ENCODE data around the gene DLGAP3.

DLGAP3 gene

DNA sequence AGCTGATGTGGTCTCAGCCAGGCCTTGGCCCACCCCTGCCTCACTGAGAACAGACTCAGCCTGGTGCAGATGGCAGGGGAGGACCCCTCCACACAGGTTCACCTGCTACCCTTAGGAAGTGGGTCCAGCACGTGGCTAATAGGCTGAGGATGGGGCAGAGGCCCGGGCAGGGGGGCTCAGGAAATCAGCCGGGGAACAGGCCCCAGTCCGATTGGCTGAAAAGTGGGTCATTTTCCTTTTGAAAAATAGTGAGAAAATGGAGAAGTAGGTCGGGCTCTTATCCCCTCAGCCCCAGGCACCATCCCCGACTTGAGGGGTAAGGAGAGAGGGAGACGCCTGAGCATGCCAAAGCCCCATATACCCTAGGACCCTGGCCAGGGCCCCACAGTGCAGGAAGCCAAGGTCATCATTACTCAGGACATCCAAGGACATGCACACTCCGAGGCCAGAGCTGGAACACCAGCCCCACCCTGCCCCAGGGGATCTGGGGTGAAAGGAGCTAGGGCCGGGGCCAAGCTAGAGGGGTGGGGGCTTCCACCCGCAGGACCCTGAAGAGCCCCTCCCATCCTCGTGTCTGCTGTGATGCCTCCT, 11.0 kb downstream of the DLGAP3 start:
- no peaks in the 10 kb centered on the region for H3K4me1 ChIP-seq
- H3K36me3 ChIP-seq: no peaks in the 10 kb centered on the region
- H3K27me3 ChIP-seq: no peaks in the 10 kb centered on the region
- H3K4me3 ChIP-seq (ENCODE audit: low read depth, low read length): no peak overlapping the region
- TF ChIP-seq CTCF (IDR thresholded peaks at IDR 0.05; ENCODE audit: low read depth, low read length): no peak
- no peak for DNase-seq
- H3K9me3 ChIP-seq: no peaks in the 10 kb centered on the region

- no peak for DNase-seq
- no peaks in the 10 kb centered on the region for H3K9me3 ChIP-seq
- TF ChIP-seq CTCF (IDR thresholded peaks at IDR 0.05; ENCODE audit: low read depth, low read length): no peak
- H3K4me3 ChIP-seq (ENCODE audit: low read depth, low read length): no peak overlapping the region
- H3K4me1 ChIP-seq: no peaks in the 10 kb centered on the region
- no peaks in the 10 kb centered on the region for H3K36me3 ChIP-seq
- no peaks in the 10 kb centered on the region for H3K27me3 ChIP-seq
Measured at GRCh38 chr1:34917017-34917416, 12.4 kb downstream of the DLGAP3 start.

DNA sequence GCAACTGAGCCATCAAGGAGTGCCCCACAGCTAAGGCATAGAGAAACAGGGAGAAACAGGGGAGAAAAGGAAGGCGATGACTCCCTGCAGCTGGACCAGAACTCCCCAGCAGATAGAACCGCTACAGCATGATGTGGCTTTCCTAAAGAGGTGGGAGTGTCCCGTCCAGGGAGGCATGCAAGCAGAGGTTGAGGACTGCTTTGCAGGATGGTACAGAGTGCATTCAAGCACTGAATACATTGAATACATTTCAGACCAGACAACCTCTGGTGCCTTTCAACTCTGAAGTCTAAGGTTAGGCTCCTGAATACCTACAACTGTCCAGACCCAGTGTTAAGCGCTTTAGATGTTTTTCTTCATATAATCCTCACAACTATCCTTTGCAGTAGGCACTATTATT, 13.3 kb downstream of the DLGAP3 start:
- Histone ChIP-seq H3K9me3 (no peaks in the 10 kb centered on the region), H3K36me3 (no peaks in the 10 kb centered on the region), H3K4me1 (no peaks in the 10 kb centered on the region), H3K4me3 (ENCODE audit: low read depth, low read length) (no peak overlapping the region), H3K27me3 (no peaks in the 10 kb centered on the region)
- DNase-seq: no peak
- TF ChIP-seq CTCF (IDR thresholded peaks at IDR 0.05; ENCODE audit: low read depth, low read length): no peak

DNA sequence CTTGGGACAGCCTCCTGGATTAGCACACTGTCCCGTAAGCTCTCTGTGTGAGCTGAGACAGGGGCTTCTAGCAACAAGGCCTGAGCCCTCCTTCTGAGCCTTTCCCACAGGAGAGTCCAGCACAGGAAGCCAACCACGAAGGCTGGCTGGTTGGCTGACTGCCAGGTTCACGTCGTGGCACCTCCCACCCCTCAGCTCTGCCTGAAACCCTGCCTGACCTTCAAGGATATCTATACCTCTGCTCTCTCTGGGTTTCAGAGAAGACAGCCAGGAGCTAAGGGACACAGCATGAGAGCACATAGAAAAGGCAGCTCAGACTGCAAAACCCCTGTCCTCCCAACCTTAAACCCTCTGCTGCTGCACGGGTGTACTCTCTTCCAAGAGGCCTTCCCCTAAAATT, 13.9 kb downstream of the DLGAP3 start:
- peak; percentile 51 for DNase-seq
- Histone ChIP-seq H3K9me3 (no peaks in the 10 kb centered on the region), H3K27me3 (no peaks in the 10 kb centered on the region), H3K4me1 (no peaks in the 10 kb centered on the region), H3K4me3 (ENCODE audit: low read depth, low read length) (no peak overlapping the region), H3K36me3 (no peaks in the 10 kb centered on the region)
- TF ChIP-seq CTCF (IDR thresholded peaks at IDR 0.05; ENCODE audit: low read depth, low read length): no peak

DNA sequence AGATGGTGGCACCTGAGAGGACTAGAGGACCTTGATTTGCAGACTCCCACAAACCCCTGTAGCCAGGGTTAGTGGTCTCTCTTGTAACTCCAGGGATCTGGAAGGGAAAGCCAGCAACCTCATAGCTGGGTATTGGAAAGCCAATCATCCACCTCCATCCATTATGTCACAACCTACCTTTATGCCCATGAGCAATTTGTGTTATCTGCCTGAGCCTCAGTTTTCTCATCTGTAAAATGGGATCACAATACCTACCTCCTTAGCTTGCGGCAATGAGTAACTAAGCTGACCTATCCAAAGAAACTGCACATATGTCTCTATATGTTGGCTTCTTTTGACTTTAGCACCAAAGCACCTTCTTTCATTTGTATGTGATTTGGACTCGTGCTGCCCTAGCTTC, 14.5 kb downstream of the DLGAP3 start:
- Histone ChIP-seq H3K9me3 (no peaks in the 10 kb centered on the region), H3K4me1 (no peaks in the 10 kb centered on the region), H3K36me3 (no peaks in the 10 kb centered on the region), H3K27me3 (no peaks in the 10 kb centered on the region), H3K4me3 (ENCODE audit: low read depth, low read length) (no peak overlapping the region)
- TF ChIP-seq CTCF (IDR thresholded peaks at IDR 0.05; ENCODE audit: low read depth, low read length): no peak
- no peak for DNase-seq

- TF ChIP-seq CTCF (IDR thresholded peaks at IDR 0.05; ENCODE audit: low read depth, low read length): no peak
- DNase-seq: no peak
- H3K27me3 ChIP-seq: no peaks in the 10 kb centered on the region
Measured at GRCh38 chr1:34911465-34911864, 18.0 kb downstream of the DLGAP3 start.

More at GRCh38 chr1:34911465-34911864, 18.0 kb downstream of the DLGAP3 start:
- Histone ChIP-seq H3K4me3 (ENCODE audit: low read depth, low read length) (no peak overlapping the region), H3K9me3 (no peaks in the 10 kb centered on the region), H3K4me1 (no peaks in the 10 kb centered on the region), H3K36me3 (no peaks in the 10 kb centered on the region)

Measured in BE2C (cell line).